KMS-11 (cell line): ENCODE results near the gene CNTNAP5.

ENCODE experiments used
- H2AFZ ChIP-seq: fragments of 200-600 bp; sonication (generic); 2 replicates; pipeline ENCODE4 v1.6.1; 2016; ENCODE audit warnings: antibody characterized with exemption, mixed run types, low read depth
- H3K27ac ChIP-seq: fragments of 200-600 bp; sonication (generic); 2 replicates; pipeline ENCODE4 v1.6.1; 2016; ENCODE audit warnings: mild to moderate bottlenecking, mixed run types
- H3K27me3 ChIP-seq: fragments of 200-600 bp; sonication (generic); 2 replicates; pipeline ENCODE4 v1.6.1; 2017; ENCODE audit warnings: mild to moderate bottlenecking, low read depth, mixed run types, moderate library complexity; ENCODE audit not compliant: insufficient read depth
- H3K36me3 ChIP-seq: fragments of 200-600 bp; sonication (generic); 2 replicates; pipeline ENCODE4 v1.6.1; 2017; ENCODE audit warnings: mild to moderate bottlenecking, mixed run types; ENCODE audit not compliant: insufficient read depth
- H3K4me1 ChIP-seq: fragments of 200-600 bp; sonication (generic); 2 replicates; pipeline ENCODE4 v1.6.1; 2016; ENCODE audit warnings: mild to moderate bottlenecking, low read depth, mixed run types; ENCODE audit not compliant: poor library complexity, severe bottlenecking
- H3K4me2 ChIP-seq: fragments of 200-600 bp; sonication (generic); 2 replicates; pipeline ENCODE4 v1.7.0; 2016; ENCODE audit warnings: mild to moderate bottlenecking, mixed run types
- H3K4me3 ChIP-seq: fragments of 200-600 bp; sonication (generic); IDR thresholded peaks from 2 replicates; pipeline ENCODE4 v1.6.1; 2017; ENCODE audit warnings: low read depth, low read length, mixed read lengths; ENCODE audit not compliant: insufficient read depth
- H3K79me2 ChIP-seq: fragments of 200-600 bp; sonication (generic); 2 replicates; pipeline ENCODE4 v1.6.1; 2016; ENCODE audit warnings: low read depth, mixed run types; ENCODE audit not compliant: insufficient read depth
- H3K9ac ChIP-seq: fragments of 200-600 bp; sonication (generic); 2 replicates; pipeline ENCODE4 v1.6.1; 2016; ENCODE audit warnings: mild to moderate bottlenecking, mixed run types
- H4K20me1 ChIP-seq: fragments of 200-600 bp; sonication (generic); 2 replicates; pipeline ENCODE4 v1.6.1; 2016; ENCODE audit warnings: mild to moderate bottlenecking, mixed run types; ENCODE audit not compliant: insufficient read depth
- CTCF ChIP-seq: fragments of 200-600 bp; sonication (generic); conservative IDR thresholded peaks from 2 replicates; pipeline ENCODE4 v1.6.1; 2017; ENCODE audit warnings: low read depth, mild to moderate bottlenecking, antibody characterized with exemption, low read length, moderate library complexity, mixed read lengths

CNTNAP5 gene

DNA sequence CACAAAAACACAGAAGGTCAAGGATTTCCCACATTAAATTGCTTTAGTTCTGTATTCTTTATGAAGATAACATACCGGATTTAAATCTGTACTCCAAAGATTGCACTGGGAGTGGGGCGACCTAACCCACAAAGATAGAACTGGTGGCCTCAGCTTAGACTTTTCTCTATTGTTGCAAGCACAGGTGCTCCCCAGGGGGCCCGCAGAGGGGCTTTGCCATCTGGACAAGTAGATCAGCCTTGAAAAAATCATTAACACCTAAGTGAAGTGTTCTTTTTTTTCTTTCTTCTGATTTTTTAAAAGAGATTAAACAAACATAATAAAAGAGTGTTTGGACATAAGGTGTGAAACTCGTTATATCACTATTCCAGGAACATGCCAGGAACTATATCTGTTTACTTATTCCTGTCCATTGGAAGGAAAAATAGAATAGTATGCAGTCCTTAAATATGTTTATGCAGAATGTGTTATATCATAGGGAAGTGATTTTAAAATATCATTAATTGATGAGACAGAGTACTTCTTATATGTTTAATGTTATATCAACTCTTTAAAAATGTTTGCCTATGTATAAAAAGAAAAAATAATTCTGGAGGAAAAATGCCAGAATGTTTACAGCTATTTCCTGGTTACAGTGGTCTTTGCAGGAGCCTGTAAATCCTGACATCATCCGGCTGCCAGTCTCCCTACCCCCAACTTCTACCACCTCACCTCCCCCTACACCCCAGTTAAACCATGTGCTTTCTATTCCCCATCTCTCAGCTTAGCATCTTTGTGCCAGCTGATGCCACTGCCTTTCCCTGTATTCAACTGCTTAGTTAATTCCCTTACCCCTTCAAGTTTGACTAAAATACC is 679.2 kb downstream of the CNTNAP5 start:
- Histone ChIP-seq H3K27me3 (no peaks in the 10 kb centered on the region), H3K4me1 (no peaks in the 10 kb centered on the region), H4K20me1 (no peaks in the 10 kb centered on the region), H3K79me2 (no peaks in the 10 kb centered on the region), H3K4me3 (no peak overlapping the region), H3K9ac (no peak overlapping the region), H3K27ac (no peak overlapping the region), H2AFZ (no peak overlapping the region), H3K36me3 (no peaks in the 10 kb centered on the region), H3K4me2 (no peak overlapping the region)
- TF ChIP-seq CTCF = no peak

DNA sequence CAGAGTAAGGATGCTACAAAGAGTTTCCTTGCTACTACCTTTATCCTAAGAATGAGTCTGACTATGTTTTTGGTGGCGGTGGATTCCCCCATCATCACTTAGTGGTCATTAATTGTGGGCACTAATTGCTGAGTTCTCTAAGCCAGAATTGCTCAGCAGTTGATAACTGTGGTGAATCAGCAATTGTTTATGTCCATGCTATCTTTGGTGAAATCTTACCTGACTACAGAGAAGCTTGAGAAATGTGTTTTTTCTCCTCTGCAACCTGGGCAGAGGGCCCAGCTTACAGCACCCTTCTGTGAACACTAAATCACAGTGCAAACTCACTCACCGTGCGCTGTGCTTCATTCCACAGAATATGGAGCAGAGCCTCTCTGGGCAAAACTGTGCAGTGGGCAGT is 683.6 kb downstream of the CNTNAP5 start:
- no peaks in the 10 kb centered on the region for H3K79me2 ChIP-seq
- H3K27ac ChIP-seq = no peak overlapping the region
- H3K9ac ChIP-seq = no peak overlapping the region
- no peak overlapping the region for H3K4me3 ChIP-seq
- H2AFZ ChIP-seq = no peak overlapping the region
- H3K27me3 ChIP-seq = no peaks in the 10 kb centered on the region
- no peaks in the 10 kb centered on the region for H3K36me3 ChIP-seq
- H3K4me1 ChIP-seq = no peaks in the 10 kb centered on the region
- H4K20me1 ChIP-seq = no peaks in the 10 kb centered on the region
- TF ChIP-seq CTCF = no peak
- no peak overlapping the region for H3K4me2 ChIP-seq

GRCh38 chr2:124713969-124714368 is 688.9 kb downstream of the CNTNAP5 start:
- no peak overlapping the region for H3K27ac ChIP-seq
- H3K27me3 ChIP-seq = no peaks in the 10 kb centered on the region
- H3K36me3 ChIP-seq = no peaks in the 10 kb centered on the region
- no peaks in the 10 kb centered on the region for H4K20me1 ChIP-seq
- TF ChIP-seq CTCF = no peak
- H3K79me2 ChIP-seq = no peaks in the 10 kb centered on the region
- no peak overlapping the region for H3K4me2 ChIP-seq
- no peaks in the 10 kb centered on the region for H3K4me1 ChIP-seq
- H2AFZ ChIP-seq = no peak overlapping the region
- H3K9ac ChIP-seq = no peak overlapping the region
- H3K4me3 ChIP-seq = no peak overlapping the region

DNA sequence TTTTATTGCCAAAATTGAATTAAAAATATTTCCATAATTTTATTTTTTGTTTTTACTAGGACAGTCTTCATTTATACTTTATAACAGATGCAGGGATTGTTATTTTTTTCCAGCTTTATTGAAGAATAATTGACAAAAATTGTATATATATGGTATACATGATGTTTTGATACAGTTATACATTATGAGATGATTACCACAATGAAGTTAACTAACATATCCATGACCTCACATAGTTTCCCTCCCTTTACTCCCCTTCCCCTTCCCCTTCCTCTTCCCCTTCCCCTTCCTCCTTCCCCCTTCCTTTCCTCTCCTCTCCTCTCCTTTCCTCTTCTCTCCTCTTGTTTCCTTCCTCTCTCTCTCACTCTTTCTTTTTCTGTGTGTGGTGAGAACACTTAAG is 700.1 kb downstream of the CNTNAP5 start:
- Histone ChIP-seq H3K4me3 (no peak overlapping the region), H4K20me1 (no peaks in the 10 kb centered on the region), H3K27ac (no peak overlapping the region), H2AFZ (no peak overlapping the region), H3K4me1 (no peaks in the 10 kb centered on the region), H3K27me3 (no peaks in the 10 kb centered on the region), H3K9ac (no peak overlapping the region), H3K36me3 (no peaks in the 10 kb centered on the region), H3K4me2 (no peak overlapping the region), H3K79me2 (no peaks in the 10 kb centered on the region)
- TF ChIP-seq CTCF = no peak
